Type B pancreatic cell (in vitro differentiated cells): Measurements from ENCODE around the gene MAP2K1. TPM values are rescaled to one million over a fixed set of nuclear protein-coding genes. Genes with fewer than 3 reads are reported as not detected.

Experiments
- DNase-seq: peaks from one replicate; pipeline ENCODE4 v3.0.0; 2021; ENCODE audit warnings: mixed read lengths; ENCODE audit not compliant: unreplicated experiment; ENCODE audit errors: extremely low spot score
- H3K27ac Mint-ChIP-seq: 2 replicates; pipeline ENCODE4 v1.8.0; 2021; ENCODE audit warnings: mild to moderate bottlenecking, mixed read lengths
- H3K27me3 Mint-ChIP-seq: 2 replicates; pipeline ENCODE4 v1.8.0; 2021; ENCODE audit warnings: mixed read lengths
- H3K36me3 Mint-ChIP-seq: 2 replicates; pipeline ENCODE4 v1.8.0; 2021; ENCODE audit warnings: mixed read lengths
- H3K4me1 Mint-ChIP-seq: one replicate; pipeline ENCODE4 v1.8.0; 2021; ENCODE audit warnings: mixed read lengths; ENCODE audit not compliant: unreplicated experiment
- H3K4me3 Mint-ChIP-seq: 2 replicates; pipeline ENCODE4 v1.8.0; 2021; ENCODE audit warnings: mild to moderate bottlenecking, mixed read lengths
- H3K9me3 Mint-ChIP-seq: 2 replicates; pipeline ENCODE4 v1.8.0; 2021; ENCODE audit warnings: mixed read lengths
- total RNA-seq: library from RNA; stranded (reverse); gene quantifications from 2 replicates; pipeline ENCODE4 v1.2.1, GENCODE V29; 2021; ENCODE audit warnings: low replicate concordance
- TF ChIP-seq, protein P1 (sequence below): fragments of 200-600 bp; sonication (generic); conservative IDR thresholded peaks from 2 replicates; pipeline ENCODE4 v1.5.0; 2021; ENCODE audit warnings: antibody characterized with exemption, mild to moderate bottlenecking

The MAP2K1 gene
- total RNA-seq, 1 donor from 2014 or later, result 33.8 TPM

DNA sequence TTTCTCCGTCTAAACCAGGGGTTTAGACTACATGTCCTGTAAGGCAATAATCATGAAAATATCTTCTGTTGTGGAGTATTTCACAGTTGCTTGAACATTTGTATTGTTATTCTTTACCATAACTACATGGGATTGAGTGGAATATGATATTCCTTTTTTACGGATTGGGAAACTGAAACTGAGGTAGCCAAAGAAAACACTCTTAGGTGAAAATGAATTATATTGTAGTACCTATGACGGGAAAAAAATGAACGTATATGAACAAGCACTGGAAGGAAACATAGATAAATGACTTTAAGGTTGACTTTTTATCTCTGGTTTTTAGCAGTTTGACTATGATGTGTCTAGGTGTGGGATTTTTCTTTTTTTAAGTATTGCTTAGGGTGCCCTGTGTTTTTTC, 35.6 kb downstream of the MAP2K1 start:
- DNase-seq, result no peak
- TF ChIP-seq, protein P1, sequence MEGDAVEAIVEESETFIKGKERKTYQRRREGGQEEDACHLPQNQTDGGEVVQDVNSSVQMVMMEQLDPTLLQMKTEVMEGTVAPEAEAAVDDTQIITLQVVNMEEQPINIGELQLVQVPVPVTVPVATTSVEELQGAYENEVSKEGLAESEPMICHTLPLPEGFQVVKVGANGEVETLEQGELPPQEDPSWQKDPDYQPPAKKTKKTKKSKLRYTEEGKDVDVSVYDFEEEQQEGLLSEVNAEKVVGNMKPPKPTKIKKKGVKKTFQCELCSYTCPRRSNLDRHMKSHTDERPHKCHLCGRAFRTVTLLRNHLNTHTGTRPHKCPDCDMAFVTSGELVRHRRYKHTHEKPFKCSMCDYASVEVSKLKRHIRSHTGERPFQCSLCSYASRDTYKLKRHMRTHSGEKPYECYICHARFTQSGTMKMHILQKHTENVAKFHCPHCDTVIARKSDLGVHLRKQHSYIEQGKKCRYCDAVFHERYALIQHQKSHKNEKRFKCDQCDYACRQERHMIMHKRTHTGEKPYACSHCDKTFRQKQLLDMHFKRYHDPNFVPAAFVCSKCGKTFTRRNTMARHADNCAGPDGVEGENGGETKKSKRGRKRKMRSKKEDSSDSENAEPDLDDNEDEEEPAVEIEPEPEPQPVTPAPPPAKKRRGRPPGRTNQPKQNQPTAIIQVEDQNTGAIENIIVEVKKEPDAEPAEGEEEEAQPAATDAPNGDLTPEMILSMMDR, result no peak
- no peak overlapping the region for H3K27ac Mint-ChIP-seq
- H3K36me3 Mint-ChIP-seq, result no peaks in the 10 kb centered on the region
- no peaks in the 10 kb centered on the region for H3K27me3 Mint-ChIP-seq
- H3K9me3 Mint-ChIP-seq, result no peaks in the 10 kb centered on the region
- peaks cover 6% of the 10 kb centered on the region for H3K4me1 Mint-ChIP-seq
- H3K4me3 Mint-ChIP-seq, result no peak overlapping the region

DNA sequence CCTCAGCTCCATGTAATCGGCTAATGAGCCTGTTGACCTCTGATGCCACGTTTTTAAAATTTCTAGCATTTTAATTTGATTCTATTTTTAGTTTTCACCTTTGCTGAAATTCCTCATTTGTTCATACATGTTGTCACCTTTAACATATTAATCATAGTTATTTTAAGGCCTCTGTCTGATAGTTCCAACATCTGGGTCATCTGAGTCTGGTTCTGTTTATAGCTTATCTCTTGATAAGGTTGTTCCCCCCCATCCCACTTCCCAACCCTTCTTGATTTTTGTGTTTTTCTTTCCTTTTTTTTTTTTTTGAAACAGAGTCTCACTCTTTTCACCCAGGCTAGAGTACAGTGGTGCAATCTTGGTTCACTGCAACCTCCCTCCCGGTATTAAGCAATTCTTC, 36.4 kb downstream of the MAP2K1 start:
- no peak overlapping the region for H3K4me3 Mint-ChIP-seq
- no peaks in the 10 kb centered on the region for H3K4me1 Mint-ChIP-seq
- no peaks in the 10 kb centered on the region for H3K36me3 Mint-ChIP-seq
- H3K27ac Mint-ChIP-seq, result no peak overlapping the region
- no peak for DNase-seq
- H3K27me3 Mint-ChIP-seq, result no peaks in the 10 kb centered on the region
- TF ChIP-seq, protein P1, result no peak
- H3K9me3 Mint-ChIP-seq, result no peaks in the 10 kb centered on the region

DNA sequence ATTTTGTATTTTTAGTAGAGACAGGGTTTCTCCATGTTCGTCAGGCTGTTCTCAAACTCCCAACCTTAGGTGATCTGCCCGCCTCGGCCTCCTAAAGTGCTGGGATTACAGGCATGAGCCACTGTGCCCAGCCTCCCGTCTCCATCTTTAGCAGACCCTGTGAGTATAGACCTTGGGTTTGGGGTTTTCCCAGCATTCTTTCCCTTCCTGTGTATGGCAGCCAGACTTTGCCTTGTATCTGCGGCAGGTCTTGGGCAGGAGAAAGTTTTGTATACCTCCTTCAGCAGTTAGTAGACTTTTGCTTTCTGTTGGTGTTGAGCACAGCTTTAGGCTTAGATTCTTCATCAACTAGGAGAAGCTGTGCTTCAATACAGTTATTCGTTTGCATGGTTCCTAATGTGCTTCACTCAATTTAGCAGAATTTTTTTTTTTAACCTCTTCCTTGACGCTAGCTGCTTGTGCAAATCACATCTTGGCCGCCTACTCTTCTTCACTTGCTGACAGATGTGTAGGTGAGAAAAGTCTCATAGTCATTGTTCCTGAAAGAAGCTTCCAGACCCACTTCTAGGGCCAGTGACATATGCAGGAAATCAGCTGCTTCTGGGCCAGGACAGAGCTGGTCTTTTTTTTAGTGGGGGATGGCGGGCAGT, 38.4 kb downstream of the MAP2K1 start:
- TF ChIP-seq, protein P1, result no peak
- H3K27ac Mint-ChIP-seq, result no peak overlapping the region
- no peaks in the 10 kb centered on the region for H3K9me3 Mint-ChIP-seq
- no peak overlapping the region for H3K4me3 Mint-ChIP-seq
- no peaks in the 10 kb centered on the region for H3K27me3 Mint-ChIP-seq
- H3K4me1 Mint-ChIP-seq, result peaks cover 4% of the 10 kb centered on the region
- no peak for DNase-seq
- no peaks in the 10 kb centered on the region for H3K36me3 Mint-ChIP-seq

DNA sequence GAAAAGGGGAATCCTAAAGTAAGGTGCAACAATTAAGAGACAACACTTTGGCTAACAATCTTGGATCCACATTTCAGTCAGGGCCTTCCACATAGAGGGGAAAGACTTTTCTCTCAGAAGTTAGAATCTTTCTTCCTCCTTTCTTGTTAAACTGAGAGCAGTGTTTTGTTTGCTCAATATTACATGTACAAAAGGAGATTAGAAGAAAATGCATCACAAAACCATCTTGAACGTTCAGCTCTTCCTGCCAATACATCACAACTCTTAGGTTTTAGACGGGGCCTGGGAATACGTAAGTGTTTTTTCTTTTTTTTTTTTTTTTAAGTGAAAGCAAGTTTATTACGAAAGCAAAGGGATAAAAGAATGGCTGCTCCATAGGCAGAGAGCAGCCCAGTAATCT, 39.1 kb downstream of the MAP2K1 start:
- no peak overlapping the region for H3K27ac Mint-ChIP-seq
- no peak for DNase-seq
- no peaks in the 10 kb centered on the region for H3K36me3 Mint-ChIP-seq
- TF ChIP-seq, protein P1, result no peak
- H3K4me3 Mint-ChIP-seq, result no peak overlapping the region
- H3K4me1 Mint-ChIP-seq, result peaks cover 9% of the 10 kb centered on the region
- no peaks in the 10 kb centered on the region for H3K27me3 Mint-ChIP-seq
- H3K9me3 Mint-ChIP-seq, result no peaks in the 10 kb centered on the region

DNA sequence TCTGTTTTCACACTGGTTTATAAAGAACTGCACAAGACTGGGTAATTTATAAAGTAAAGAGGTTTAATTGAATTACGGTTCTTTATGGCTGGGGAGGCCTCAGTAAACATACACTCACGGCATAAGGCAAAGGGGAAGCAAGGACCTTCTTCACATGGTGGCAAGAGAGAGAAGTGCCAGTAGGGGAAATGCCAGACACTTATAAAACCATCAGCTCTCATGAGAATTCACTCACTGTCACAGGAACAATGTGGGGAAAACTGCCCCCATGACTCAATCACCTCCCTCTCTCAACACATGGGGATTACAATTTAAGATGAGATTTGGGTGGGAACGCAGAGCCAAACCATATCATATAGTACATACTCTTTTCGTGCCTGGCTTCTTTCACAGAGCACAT, 42.4 kb downstream of the MAP2K1 start:
- H3K36me3 Mint-ChIP-seq, result no peaks in the 10 kb centered on the region
- no peak for DNase-seq
- no peak overlapping the region for H3K4me3 Mint-ChIP-seq
- H3K4me1 Mint-ChIP-seq, result peaks cover 13% of the 10 kb centered on the region
- H3K27me3 Mint-ChIP-seq, result no peaks in the 10 kb centered on the region
- H3K27ac Mint-ChIP-seq, result no peak overlapping the region
- H3K9me3 Mint-ChIP-seq, result no peaks in the 10 kb centered on the region
- TF ChIP-seq, protein P1, result no peak

DNA sequence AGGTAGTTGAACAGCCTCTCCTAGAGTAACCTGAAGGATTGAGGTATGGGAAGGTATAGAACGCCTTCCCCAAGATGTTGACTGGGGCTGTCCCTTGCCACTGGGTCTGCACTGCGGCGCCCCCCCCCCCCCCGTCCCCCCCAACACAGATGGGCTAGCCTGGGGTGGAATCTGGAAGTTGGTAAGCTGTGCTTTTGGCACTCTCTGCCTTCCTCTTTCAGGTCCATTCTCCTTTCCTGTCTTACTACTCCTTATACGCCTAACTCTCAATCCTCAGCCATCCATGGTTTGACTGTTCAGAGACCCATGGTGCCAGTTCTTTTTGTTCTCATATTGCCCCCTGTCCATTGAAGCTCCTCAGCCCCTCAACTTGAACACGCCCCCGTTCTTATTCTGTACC, 42.8 kb downstream of the MAP2K1 start:
- no peaks in the 10 kb centered on the region for H3K27me3 Mint-ChIP-seq
- H3K9me3 Mint-ChIP-seq, result no peaks in the 10 kb centered on the region
- DNase-seq, result no peak
- TF ChIP-seq, protein P1, result no peak
- H3K27ac Mint-ChIP-seq, result no peak overlapping the region
- peaks cover 13% of the 10 kb centered on the region for H3K4me1 Mint-ChIP-seq
- no peaks in the 10 kb centered on the region for H3K36me3 Mint-ChIP-seq
- H3K4me3 Mint-ChIP-seq, result no peak overlapping the region
